Karpas-422 (cell line): ENCODE measurements around the gene B9D1. TPM values are rescaled to one million over a fixed set of nuclear protein-coding genes. Genes with fewer than 3 reads are reported as not detected.

Source experiments
- DNase-seq: peaks from one replicate; pipeline ENCODE4 v3.0.0-alpha.2; 2015
- H2AFZ ChIP-seq: fragments of 200-600 bp; sonication (generic); 2 replicates; pipeline ENCODE4 v1.6.1; 2014; ENCODE audit warnings: antibody characterized with exemption, low read length, mixed read lengths
- H3K27ac ChIP-seq: fragments of 200-600 bp; sonication (generic); 2 replicates; pipeline ENCODE4 v1.5.1; 2014; ENCODE audit warnings: mild to moderate bottlenecking, low read length, moderate library complexity
- H3K27me3 ChIP-seq: fragments of 200-600 bp; sonication (generic); 2 replicates; pipeline ENCODE4 v1.6.1; 2014; ENCODE audit warnings: low read length, mixed read lengths
- H3K36me3 ChIP-seq: fragments of 200-600 bp; sonication (generic); 2 replicates; pipeline ENCODE4 v1.6.1; 2014; ENCODE audit warnings: low read length, mixed read lengths; ENCODE audit not compliant: insufficient read depth
- H3K4me1 ChIP-seq: fragments of 200-600 bp; sonication (generic); 2 replicates; pipeline ENCODE4 v1.6.1; 2014; ENCODE audit warnings: mild to moderate bottlenecking, low read length, mixed read lengths
- H3K4me2 ChIP-seq: fragments of 200-600 bp; sonication (generic); 2 replicates; pipeline ENCODE4 v1.6.1; 2014; ENCODE audit warnings: low read length, low read depth, mild to moderate bottlenecking; ENCODE audit not compliant: poor library complexity, severe bottlenecking
- H3K4me3 ChIP-seq: fragments of 200-600 bp; sonication (generic); 2 replicates; pipeline ENCODE4 v1.5.1; 2014; ENCODE audit warnings: mild to moderate bottlenecking, antibody characterized with exemption, low read length, mixed read lengths
- H3K79me2 ChIP-seq: fragments of 200-600 bp; sonication (generic); 2 replicates; pipeline ENCODE4 v1.6.1; 2014; ENCODE audit warnings: mild to moderate bottlenecking, low read length, mixed read lengths
- H3K9ac ChIP-seq: fragments of 200-600 bp; sonication (generic); 2 replicates; pipeline ENCODE4 v1.6.0; 2014; ENCODE audit warnings: low read length
- H3K9me2 ChIP-seq: fragments of 200-600 bp; sonication (generic), shearing (Covaris generic); replicated peaks from 2 replicates; pipeline ENCODE4 v1.6.0; 2014; ENCODE audit warnings: mild to moderate bottlenecking, low read length, moderate library complexity; ENCODE audit not compliant: insufficient read depth
- H3K9me3 ChIP-seq: fragments of 300-700, 200-600 bp; sonication (generic); 2 replicates; pipeline ENCODE4 v1.6.1; 2014; ENCODE audit warnings: low read length, mixed read lengths
- H4K20me1 ChIP-seq: fragments of 200-600 bp; sonication (generic); 2 replicates; pipeline ENCODE4 v1.6.1; 2014; ENCODE audit warnings: mild to moderate bottlenecking, antibody characterized with exemption, low read length, low read depth; ENCODE audit not compliant: insufficient read depth
- total RNA-seq: library from RNA; depleted of rRNA; stranded (reverse); fragments of >200 nt; shearing (Covaris generic); gene quantifications from 2 replicates; pipeline ENCODE4 v1.2.3, GENCODE V29; 2014; ENCODE audit warnings: low replicate concordance

Gene B9D1
- total RNA-seq, 1 experiment from 2014 or later = 29.1 TPM

DNA sequence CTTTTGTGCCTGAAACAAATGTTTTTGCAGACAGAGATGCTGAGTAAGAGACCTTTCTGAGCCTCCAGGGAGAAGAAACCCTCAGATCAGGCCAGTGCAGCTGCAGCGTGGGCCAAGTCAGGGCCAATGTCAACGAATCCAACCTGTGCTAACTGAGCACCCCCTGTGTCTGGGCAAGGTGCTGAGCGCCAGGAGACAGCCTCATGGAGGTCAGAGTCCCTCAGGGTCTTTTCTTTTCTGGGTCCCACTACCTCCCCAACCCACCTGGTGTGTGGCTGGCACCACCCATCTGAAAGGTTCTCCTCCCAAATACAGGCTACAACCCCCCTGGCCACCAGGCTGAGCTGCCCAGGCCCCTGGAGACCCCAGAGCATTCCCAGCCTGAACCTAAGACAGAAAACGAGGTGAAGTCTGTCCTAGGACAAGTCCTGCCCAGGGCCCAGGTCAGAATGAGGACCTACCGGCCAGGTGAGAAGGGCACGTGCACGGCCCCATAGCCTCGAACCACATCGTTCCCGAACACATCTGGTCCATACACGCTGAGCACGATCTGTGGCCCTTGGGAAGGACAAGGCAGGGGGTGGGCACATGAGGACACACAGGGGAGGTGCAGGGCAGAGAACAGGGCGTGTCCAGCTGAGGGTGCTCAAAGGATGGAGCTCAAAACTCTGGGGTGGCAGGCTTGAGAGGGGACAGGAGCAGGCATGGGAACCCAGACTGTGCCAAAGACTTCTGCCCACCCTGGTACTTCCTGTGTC, 15.0 kb downstream of the B9D1 start:
- Histone ChIP-seq H3K9me3 (no peaks in the 10 kb centered on the region), H2AFZ (no peak overlapping the region), H3K4me3 (no peak overlapping the region), H3K4me1 (peaks cover 16% of the 10 kb centered on the region), H3K9me2 (no peaks in the 10 kb centered on the region), H3K27ac (no peak overlapping the region), H3K36me3 (no peaks in the 10 kb centered on the region), H3K79me2 (no peaks in the 10 kb centered on the region), H3K27me3 (no peaks in the 10 kb centered on the region), H3K4me2 (peak overlapping the region; percentile 40), H4K20me1 (0 out of 2 replicates have a peak, but pooled peaks cover 3% of the 10 kb centered on the region), H3K9ac (no peak overlapping the region)
- DNase-seq = no peak

DNA sequence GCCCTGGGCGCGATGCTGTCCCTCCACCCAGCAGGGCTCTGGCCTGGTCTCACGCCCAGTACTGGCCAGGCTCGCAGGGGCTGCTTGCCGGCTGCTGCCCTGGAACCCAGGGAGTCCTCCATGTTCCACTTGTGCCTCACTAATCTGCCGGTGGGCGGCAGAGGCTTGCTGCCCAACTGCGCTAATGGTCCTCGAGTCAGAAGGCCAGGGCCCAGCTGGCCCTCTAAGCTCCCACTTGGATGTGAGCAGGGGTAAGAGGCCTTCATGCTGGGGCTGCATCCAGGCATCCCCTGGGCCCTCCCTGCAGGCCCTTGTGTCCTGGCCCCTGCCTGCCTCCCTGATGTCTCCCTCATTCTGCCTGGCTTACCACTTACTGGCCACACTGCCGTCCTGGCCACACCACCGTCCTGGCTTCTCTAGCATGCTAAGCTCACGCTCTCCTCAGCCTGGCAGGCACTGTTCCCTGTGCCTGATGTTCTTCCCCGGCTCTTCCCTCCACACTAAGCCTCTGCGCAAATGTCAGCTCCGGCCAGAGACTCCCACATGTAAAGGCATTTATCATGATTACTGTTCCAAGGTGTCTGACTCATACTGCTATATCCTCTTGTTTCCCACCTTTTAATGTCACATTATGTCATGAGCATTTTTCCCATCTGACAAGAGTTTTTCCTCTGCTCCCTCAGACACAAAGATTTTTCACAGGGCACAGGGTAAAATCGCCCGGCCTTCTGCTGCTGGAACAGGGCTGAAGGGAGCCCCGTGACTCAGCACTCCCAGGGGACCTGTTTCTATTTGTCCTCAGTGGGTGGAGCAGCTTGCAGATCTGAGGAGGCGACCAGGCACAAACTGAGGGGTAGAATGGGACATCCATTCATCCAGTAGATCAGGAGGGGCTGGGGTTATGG, 15.9 kb downstream of the B9D1 start:
- H3K9me2 ChIP-seq = no peaks in the 10 kb centered on the region
- no peaks in the 10 kb centered on the region for H3K36me3 ChIP-seq
- H4K20me1 ChIP-seq = 0 out of 2 replicates have a peak, but pooled peaks cover 3% of the 10 kb centered on the region
- H3K4me3 ChIP-seq = no peak overlapping the region
- H3K9me3 ChIP-seq = no peaks in the 10 kb centered on the region
- DNase-seq = peak; percentile 72
- no peaks in the 10 kb centered on the region for H3K79me2 ChIP-seq
- no peak overlapping the region for H3K27ac ChIP-seq
- no peak overlapping the region for H2AFZ ChIP-seq
- peak overlapping the region; percentile 40 for H3K4me2 ChIP-seq
- H3K4me1 ChIP-seq = peaks cover 16% of the 10 kb centered on the region
- no peaks in the 10 kb centered on the region for H3K27me3 ChIP-seq
- no peak overlapping the region for H3K9ac ChIP-seq

DNA sequence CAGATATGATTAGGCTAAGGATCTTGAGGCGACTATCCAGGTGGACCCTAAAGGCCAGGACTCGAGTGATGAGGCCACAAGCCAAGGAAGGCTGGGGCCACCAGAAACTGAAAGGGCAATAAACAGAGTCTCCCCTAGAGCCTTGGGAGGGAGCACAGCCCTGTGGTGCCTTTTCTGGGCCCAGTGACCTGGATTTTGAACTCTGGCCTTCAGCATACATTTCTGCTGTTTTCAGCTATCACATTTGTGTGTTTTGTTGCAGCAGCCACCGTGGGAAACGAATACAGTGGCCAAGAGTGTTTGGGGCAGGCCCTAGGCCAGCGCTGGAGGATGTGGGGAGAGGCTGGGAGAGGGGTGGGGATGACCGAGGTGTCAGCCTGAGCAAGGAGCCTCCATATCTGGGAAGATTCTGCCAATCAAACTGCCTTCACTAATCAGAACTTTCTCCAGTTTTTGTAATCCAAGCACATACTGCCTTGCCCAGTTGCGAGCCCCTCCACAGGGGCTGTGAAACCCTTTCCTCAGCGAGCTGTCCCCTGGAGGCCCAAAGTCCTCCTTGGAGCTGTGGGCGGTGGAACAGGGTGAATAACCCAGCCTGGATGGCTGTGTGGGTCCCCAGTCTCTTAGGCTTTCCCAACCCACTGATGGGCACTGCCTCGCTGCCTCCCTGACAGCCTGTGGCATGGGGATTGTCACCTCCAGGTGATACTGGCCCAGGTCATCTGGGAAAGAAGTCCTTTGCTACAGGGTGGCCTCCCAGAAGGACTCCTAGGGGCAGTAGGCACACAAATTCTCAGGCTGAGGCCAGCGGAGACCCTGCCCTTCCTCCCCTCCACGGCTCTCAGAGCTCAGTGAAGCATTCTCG, 16.8 kb downstream of the B9D1 start:
- Histone ChIP-seq H3K27ac (no peak overlapping the region), H3K9me2 (no peaks in the 10 kb centered on the region), H3K9me3 (no peaks in the 10 kb centered on the region), H4K20me1 (0 out of 2 replicates have a peak, but pooled peaks cover 3% of the 10 kb centered on the region), H2AFZ (no peak overlapping the region), H3K4me2 (no peak overlapping the region), H3K36me3 (no peaks in the 10 kb centered on the region), H3K4me1 (peaks cover 16% of the 10 kb centered on the region), H3K27me3 (no peaks in the 10 kb centered on the region), H3K4me3 (no peak overlapping the region), H3K9ac (no peak overlapping the region), H3K79me2 (no peaks in the 10 kb centered on the region)
- no peak for DNase-seq

DNA sequence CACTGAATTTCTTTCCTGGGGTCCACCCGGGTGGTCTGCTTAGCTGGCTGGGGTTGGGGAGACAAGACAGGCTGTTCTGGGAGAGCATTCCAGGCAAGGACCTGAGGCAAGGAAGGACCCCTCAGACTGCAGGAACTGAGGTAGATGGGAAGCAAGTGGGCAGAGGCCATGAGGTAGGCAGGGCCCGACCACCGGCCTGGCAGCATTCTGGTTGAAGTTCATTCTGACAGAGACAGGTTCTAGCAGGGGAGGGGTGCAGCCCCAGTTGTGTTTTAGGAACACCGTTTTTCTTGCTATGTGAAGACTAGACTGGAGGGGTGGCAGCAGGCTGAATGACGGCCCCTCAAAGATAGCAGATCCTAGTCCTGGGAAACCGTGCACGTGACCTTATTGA, 17.5 kb downstream of the B9D1 start:
- Histone ChIP-seq H2AFZ (no peak overlapping the region), H3K9ac (no peak overlapping the region), H3K27me3 (no peaks in the 10 kb centered on the region), H3K4me3 (no peak overlapping the region), H3K9me3 (no peaks in the 10 kb centered on the region), H3K27ac (no peak overlapping the region), H3K36me3 (no peaks in the 10 kb centered on the region), H4K20me1 (0 out of 2 replicates have a peak, but pooled peaks cover 3% of the 10 kb centered on the region), H3K9me2 (no peaks in the 10 kb centered on the region), H3K79me2 (no peaks in the 10 kb centered on the region), H3K4me2 (no peak overlapping the region), H3K4me1 (peaks cover 16% of the 10 kb centered on the region)
- DNase-seq = no peak

DNA sequence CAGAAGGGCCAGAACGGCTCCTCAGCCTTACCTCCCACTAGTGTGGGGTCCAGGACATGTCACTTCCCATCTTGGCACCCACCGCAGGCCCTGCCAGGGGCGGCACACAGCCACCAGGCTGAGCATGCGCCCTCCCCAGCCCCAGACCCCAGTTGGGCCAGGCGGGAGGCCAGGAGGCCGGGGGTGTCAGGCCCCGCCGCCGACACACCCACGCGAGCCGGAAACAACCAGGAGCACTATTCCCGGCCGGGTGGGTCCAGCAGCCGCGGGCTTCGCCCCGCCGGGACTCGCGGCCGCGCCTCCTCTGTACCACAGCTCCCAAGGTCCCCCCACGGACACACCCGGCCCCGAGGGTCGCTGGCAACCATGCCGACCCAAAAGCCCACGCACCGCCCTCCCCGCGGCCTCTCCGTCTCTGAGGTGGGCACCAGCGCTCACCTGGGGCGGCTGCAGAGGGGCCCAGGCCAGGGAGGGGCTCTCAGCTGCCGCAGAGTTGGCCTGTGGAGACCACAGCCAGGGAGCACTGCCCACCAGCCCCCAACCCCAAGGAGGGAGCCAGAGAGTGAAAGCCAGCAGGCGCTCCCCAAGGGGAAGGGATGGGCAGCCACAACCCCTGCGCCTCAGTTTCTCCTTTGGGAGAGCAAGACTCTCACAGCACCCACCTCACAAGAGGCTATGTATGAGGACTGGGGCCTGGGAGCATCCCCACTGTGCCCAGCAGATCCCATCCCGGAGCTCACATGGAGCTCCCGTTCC, 18.0 kb downstream of the B9D1 start:
- Histone ChIP-seq H3K27me3 (no peaks in the 10 kb centered on the region), H3K9me2 (no peaks in the 10 kb centered on the region), H2AFZ (no peak overlapping the region), H3K9ac (no peak overlapping the region), H3K4me1 (peaks cover 16% of the 10 kb centered on the region), H3K9me3 (no peaks in the 10 kb centered on the region), H3K4me3 (no peak overlapping the region), H3K4me2 (no peak overlapping the region), H4K20me1 (0 out of 2 replicates have a peak, but pooled peaks cover 3% of the 10 kb centered on the region), H3K79me2 (no peaks in the 10 kb centered on the region), H3K36me3 (no peaks in the 10 kb centered on the region), H3K27ac (no peak overlapping the region)
- no peak for DNase-seq

DNA sequence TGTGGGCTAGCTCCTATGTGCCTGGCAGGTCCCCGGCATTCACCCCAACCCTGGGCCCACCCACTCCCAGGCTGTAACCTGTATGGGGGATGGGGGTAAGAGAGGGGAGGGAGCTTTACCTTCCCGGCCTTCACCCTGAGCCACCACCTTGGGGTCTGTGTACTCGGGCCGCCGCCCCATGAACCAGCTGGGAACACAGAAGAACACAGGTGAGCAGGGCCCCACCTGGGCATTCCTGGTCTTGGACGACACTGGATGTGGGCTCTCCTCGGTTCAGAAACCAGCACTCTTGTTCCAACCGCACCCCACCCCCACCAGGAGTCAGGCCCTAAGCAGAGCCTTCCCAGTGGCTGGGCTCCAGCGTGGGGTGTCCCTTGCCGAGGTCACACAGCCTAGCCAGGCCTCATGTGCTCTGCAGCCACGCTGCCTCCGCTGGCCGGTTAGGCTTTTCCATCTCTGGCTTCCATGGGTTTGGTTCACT, 18.8 kb downstream of the B9D1 start:
- Histone ChIP-seq H2AFZ (no peak overlapping the region), H3K27ac (no peak overlapping the region), H3K9me3 (no peaks in the 10 kb centered on the region), H3K4me2 (no peak overlapping the region), H3K9me2 (no peaks in the 10 kb centered on the region), H3K9ac (no peak overlapping the region), H3K4me1 (peaks cover 16% of the 10 kb centered on the region), H4K20me1 (0 out of 2 replicates have a peak, but pooled peaks cover 3% of the 10 kb centered on the region), H3K4me3 (no peak overlapping the region), H3K27me3 (no peaks in the 10 kb centered on the region), H3K79me2 (no peaks in the 10 kb centered on the region), H3K36me3 (no peaks in the 10 kb centered on the region)
- DNase-seq = no peak

DNA sequence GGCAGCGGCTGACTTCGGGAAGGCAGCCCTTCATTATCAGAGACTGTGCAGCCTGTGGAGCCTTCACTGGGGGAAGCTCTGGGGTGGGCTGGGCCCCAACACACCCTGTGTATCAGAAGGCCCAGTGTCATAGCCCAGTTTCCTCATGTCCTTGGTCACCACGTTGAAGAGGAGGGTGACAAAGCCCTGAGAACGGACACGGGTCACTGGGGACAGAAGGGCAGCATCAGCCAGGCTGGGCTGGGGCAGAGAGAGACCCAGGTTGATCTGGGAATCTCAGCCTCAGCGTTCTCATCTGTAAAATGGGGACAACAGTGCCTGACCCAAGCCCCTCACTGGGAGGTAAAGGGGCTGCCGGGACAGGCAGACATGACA, 19.3 kb downstream of the B9D1 start:
- no peak for DNase-seq
- H2AFZ ChIP-seq = no peak overlapping the region

More for the DNA sequence above, 19.3 kb downstream of the B9D1 start:
- Histone ChIP-seq H3K9ac (no peak overlapping the region), H3K9me3 (no peaks in the 10 kb centered on the region), H3K36me3 (no peaks in the 10 kb centered on the region), H3K4me1 (peaks cover 16% of the 10 kb centered on the region), H3K4me2 (no peak overlapping the region), H3K27me3 (no peaks in the 10 kb centered on the region), H3K4me3 (no peak overlapping the region), H3K9me2 (no peaks in the 10 kb centered on the region), H3K79me2 (no peaks in the 10 kb centered on the region), H4K20me1 (0 out of 2 replicates have a peak, but pooled peaks cover 3% of the 10 kb centered on the region), H3K27ac (no peak overlapping the region)
